Astrocyte (in vitro differentiated cells and primary cell): ENCODE data around the gene C19orf33. TPM values are rescaled to one million over a fixed set of nuclear protein-coding genes. Genes with fewer than 3 reads are reported as not detected.

Source experiments
- DNase-seq: peaks from one replicate; pipeline ENCODE4 v3.0.0-alpha.2; 2010; ENCODE audit warnings: low read depth
- FAIRE-seq: peaks from 2 replicates; lab custom pipeline; 2011; peaks lifted over from hg19 to GRCh38; lab: Jason Lieb, UNC
- H2AFZ ChIP-seq: 2 replicates; pipeline ENCODE4 v1.6.0; 2012; ENCODE audit warnings: low read depth, low read length, inconsistent platforms
- H3K27ac ChIP-seq: 2 replicates; pipeline ENCODE4 v1.5.1; 2011; ENCODE audit warnings: low read depth, low read length, inconsistent platforms
- H3K27me3 ChIP-seq: 2 replicates; pipeline ENCODE4 v1.6.0; 2011; ENCODE audit warnings: low read length, inconsistent platforms; ENCODE audit not compliant: insufficient read depth
- H3K36me3 ChIP-seq: 2 replicates; pipeline ENCODE4 v1.5.1; 2011; ENCODE audit warnings: low read length, inconsistent platforms; ENCODE audit not compliant: insufficient read depth
- H3K4me1 ChIP-seq: 2 replicates; pipeline ENCODE4 v1.5.1; 2011; ENCODE audit warnings: low read length, inconsistent platforms; ENCODE audit not compliant: insufficient read depth
- H3K4me2 ChIP-seq: 2 replicates; pipeline ENCODE4 v1.6.0; 2012; ENCODE audit warnings: low read length, inconsistent platforms
- H3K4me3 ChIP-seq: 2 replicates; pipeline ENCODE4 v1.5.1; 2011; ENCODE audit warnings: low read depth, mild to moderate bottlenecking, low read length, inconsistent platforms; ENCODE audit not compliant: insufficient read depth
- H3K79me2 ChIP-seq: 2 replicates; pipeline ENCODE4 v1.6.0; 2012; ENCODE audit warnings: mild to moderate bottlenecking, low read length, inconsistent platforms; ENCODE audit not compliant: insufficient read depth
- H3K9ac ChIP-seq: 2 replicates; pipeline ENCODE4 v1.6.0; 2012; ENCODE audit warnings: mild to moderate bottlenecking, low read length, inconsistent platforms
- H3K9me3 ChIP-seq: 2 replicates; pipeline ENCODE4 v1.5.1; 2012; ENCODE audit warnings: low read depth, mild to moderate bottlenecking, low read length, inconsistent platforms; ENCODE audit not compliant: insufficient read depth
- H4K20me1 ChIP-seq: 2 replicates; pipeline ENCODE4 v1.6.0; 2012; ENCODE audit warnings: low read length, inconsistent platforms; ENCODE audit not compliant: insufficient read depth
- H3K27ac Mint-ChIP-seq: one replicate; pipeline ENCODE4 v1.8.0; 2021; ENCODE audit warnings: mild to moderate bottlenecking, mixed read lengths; ENCODE audit not compliant: unreplicated experiment
- H3K27me3 Mint-ChIP-seq: one replicate; pipeline ENCODE4 v1.8.0; 2021; ENCODE audit warnings: low read depth, mixed read lengths; ENCODE audit not compliant: unreplicated experiment
- H3K36me3 Mint-ChIP-seq: one replicate; pipeline ENCODE4 v1.8.0; 2021; ENCODE audit warnings: low read depth, mixed read lengths; ENCODE audit not compliant: unreplicated experiment
- H3K4me1 Mint-ChIP-seq: one replicate; pipeline ENCODE4 v1.8.0; 2021; ENCODE audit warnings: low read depth, mixed read lengths; ENCODE audit not compliant: unreplicated experiment
- H3K4me3 Mint-ChIP-seq: one replicate; pipeline ENCODE4 v1.8.0; 2021; ENCODE audit warnings: mild to moderate bottlenecking, moderate library complexity, mixed read lengths; ENCODE audit not compliant: unreplicated experiment
- H3K9me3 Mint-ChIP-seq: one replicate; pipeline ENCODE4 v1.8.0; 2021; ENCODE audit warnings: mild to moderate bottlenecking, mixed read lengths; ENCODE audit not compliant: unreplicated experiment
- EZH2 ChIP-seq: IDR thresholded peaks from 2 replicates; pipeline ENCODE4 v1.6.1; 2012; ENCODE audit warnings: mild to moderate bottlenecking, low read length, inconsistent platforms; ENCODE audit not compliant: insufficient read depth
- total RNA-seq: library from RNA; stranded (reverse); gene quantifications from 2 replicates; pipeline ENCODE4 v1.2.1, GENCODE V29; 2021
- TF ChIP-seq, protein P1 (sequence below): IDR thresholded peaks from 2 replicates; pipeline ENCODE4 v1.5.1; 2011; ENCODE audit warnings: low read depth, mild to moderate bottlenecking, inconsistent platforms, low read length, moderate library complexity; ENCODE audit not compliant: insufficient read depth

The C19orf33 gene
- total RNA-seq, 1 donor from 2014 or later: 5.8 TPM

DNA sequence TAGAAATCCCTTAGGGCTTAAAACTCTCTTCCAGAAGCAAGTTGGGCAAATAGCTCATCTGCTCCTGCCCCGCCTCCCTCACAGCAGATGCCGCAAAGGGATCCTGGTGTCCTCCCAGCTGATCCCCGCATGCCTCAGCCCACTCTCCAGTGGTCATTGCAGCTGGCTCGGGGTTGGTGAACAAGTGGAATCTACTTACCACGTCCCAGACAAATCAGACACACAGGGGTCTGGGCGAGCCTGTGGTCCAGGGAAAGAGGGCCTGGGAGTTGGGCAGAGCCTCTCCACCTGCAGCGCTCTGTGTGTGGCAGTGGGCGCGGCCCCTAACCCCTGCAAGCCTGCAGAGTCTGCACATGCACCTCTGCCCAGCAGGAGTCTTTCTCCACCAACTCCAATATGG is 10.8 kb upstream of the C19orf33 start:
- peaks cover 9% of the 10 kb centered on the region for H3K4me1 Mint-ChIP-seq
- H3K36me3 Mint-ChIP-seq: peaks cover 17% of the 10 kb centered on the region
- TF ChIP-seq, protein P1, sequence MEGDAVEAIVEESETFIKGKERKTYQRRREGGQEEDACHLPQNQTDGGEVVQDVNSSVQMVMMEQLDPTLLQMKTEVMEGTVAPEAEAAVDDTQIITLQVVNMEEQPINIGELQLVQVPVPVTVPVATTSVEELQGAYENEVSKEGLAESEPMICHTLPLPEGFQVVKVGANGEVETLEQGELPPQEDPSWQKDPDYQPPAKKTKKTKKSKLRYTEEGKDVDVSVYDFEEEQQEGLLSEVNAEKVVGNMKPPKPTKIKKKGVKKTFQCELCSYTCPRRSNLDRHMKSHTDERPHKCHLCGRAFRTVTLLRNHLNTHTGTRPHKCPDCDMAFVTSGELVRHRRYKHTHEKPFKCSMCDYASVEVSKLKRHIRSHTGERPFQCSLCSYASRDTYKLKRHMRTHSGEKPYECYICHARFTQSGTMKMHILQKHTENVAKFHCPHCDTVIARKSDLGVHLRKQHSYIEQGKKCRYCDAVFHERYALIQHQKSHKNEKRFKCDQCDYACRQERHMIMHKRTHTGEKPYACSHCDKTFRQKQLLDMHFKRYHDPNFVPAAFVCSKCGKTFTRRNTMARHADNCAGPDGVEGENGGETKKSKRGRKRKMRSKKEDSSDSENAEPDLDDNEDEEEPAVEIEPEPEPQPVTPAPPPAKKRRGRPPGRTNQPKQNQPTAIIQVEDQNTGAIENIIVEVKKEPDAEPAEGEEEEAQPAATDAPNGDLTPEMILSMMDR: no peak
- no peak for TF ChIP-seq EZH2

DNA sequence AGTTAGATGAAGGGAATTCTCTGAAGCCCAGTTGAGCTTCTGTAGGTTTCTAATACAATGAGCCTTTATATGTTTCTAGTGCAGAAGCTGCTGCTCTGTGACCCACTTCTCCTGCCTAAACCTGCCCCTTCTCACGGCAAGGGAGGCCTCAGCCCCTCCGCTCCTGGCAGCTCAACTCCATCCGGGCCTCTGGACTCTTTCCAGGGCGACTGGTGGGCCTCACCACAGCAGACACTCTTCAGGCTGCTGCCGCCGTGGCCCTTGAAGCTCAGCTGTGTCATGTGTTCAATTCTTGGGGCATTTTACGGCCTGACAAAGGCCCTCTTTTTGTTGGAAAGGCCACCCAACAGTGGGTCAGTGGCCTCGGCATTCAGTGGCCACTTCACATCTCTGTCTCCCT is 10.0 kb upstream of the C19orf33 start:
- H3K27ac ChIP-seq: no peak overlapping the region
- H3K36me3 ChIP-seq: no peaks in the 10 kb centered on the region
- no peak for FAIRE-seq
- peaks cover 17% of the 10 kb centered on the region for H3K4me1 Mint-ChIP-seq
- peaks cover 14% of the 10 kb centered on the region for H3K36me3 Mint-ChIP-seq
- H3K9me3 Mint-ChIP-seq: no peaks in the 10 kb centered on the region
- peaks cover 26% of the 10 kb centered on the region for H3K4me1 ChIP-seq
- no peak overlapping the region for H3K9ac ChIP-seq
- H3K4me3 Mint-ChIP-seq: no peak overlapping the region
- H3K27me3 Mint-ChIP-seq: peaks cover 3% of the 10 kb centered on the region
- H3K27ac Mint-ChIP-seq: no peak overlapping the region
- no peaks in the 10 kb centered on the region for H3K9me3 ChIP-seq
- no peak overlapping the region for H3K4me3 ChIP-seq
- no peak for TF ChIP-seq EZH2
- no peaks in the 10 kb centered on the region for H3K27me3 ChIP-seq
- H3K4me2 ChIP-seq: no peak overlapping the region
- no peak for DNase-seq
- H4K20me1 ChIP-seq: no peaks in the 10 kb centered on the region
- H2AFZ ChIP-seq: no peak overlapping the region
- H3K79me2 ChIP-seq: no peaks in the 10 kb centered on the region

More for the DNA sequence above, 10.8 kb upstream of the C19orf33 start:
- peaks cover 18% of the 10 kb centered on the region for H3K4me1 ChIP-seq
- H4K20me1 ChIP-seq: no peaks in the 10 kb centered on the region
- H3K9ac ChIP-seq: no peak overlapping the region
- H3K27me3 Mint-ChIP-seq: peaks cover 3% of the 10 kb centered on the region
- no peak overlapping the region for H3K4me3 ChIP-seq
- H3K9me3 ChIP-seq: no peaks in the 10 kb centered on the region
- H3K9me3 Mint-ChIP-seq: no peaks in the 10 kb centered on the region
- FAIRE-seq: no peak
- H3K27ac Mint-ChIP-seq: no peak overlapping the region
- no peaks in the 10 kb centered on the region for H3K27me3 ChIP-seq
- H3K27ac ChIP-seq: no peak overlapping the region
- H3K36me3 ChIP-seq: no peaks in the 10 kb centered on the region
- DNase-seq: no peak
- H3K79me2 ChIP-seq: no peaks in the 10 kb centered on the region
- H3K4me3 Mint-ChIP-seq: no peak overlapping the region
- H3K4me2 ChIP-seq: no peak overlapping the region
- H2AFZ ChIP-seq: no peak overlapping the region

DNA sequence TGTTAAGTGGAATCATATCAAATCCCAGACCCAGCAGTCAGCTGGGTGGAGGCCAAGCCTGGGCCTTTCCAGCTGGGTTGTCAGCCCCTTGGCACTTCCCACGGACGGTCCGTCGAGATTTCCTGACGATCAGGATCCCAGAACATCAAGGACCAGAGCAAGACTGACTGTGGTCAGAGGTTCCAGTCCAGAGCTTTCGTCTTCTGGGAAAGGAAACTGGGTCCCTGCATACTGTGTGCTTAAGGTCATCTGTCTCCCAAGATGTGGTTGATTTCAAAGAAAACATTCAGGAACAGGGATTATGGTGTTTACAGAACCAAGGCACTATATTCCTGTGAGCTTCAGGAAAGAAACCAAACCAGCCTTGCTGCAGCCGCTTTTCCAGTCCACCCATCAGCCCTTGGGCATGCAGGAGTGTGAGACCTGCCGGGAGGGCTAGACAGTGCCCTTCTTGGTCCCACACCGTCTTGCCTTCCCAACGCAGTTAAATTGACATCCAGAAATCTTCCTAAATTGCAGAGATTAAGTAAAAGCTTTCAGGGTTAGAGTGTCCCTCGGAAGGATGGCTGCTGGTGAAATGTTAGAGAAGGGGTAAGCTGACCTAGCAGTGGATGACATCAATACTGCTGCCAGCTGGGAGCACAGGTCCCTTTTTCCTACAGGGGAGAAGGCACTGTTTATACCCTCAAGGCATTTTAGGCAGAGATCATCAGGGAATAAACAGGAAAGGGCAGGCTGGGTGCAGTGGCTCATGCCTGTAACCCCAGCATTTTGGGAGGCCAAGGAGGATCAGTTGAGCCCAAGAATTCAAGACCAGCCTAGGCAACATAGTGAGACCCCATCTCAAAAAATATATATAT is 5.0 kb upstream of the C19orf33 start:
- FAIRE-seq: no peak
- Histone ChIP-seq H3K4me3 (no peak overlapping the region), H4K20me1 (no peaks in the 10 kb centered on the region), H3K27me3 (no peaks in the 10 kb centered on the region), H3K9me3 (no peaks in the 10 kb centered on the region), H3K27ac (peak overlapping the region; percentile 31), H3K4me2 (no peak overlapping the region), H3K9ac (peak overlapping the region; percentile 0), H3K36me3 (no peaks in the 10 kb centered on the region), H2AFZ (no peak overlapping the region), H3K4me1 (peaks cover 26% of the 10 kb centered on the region), H3K79me2 (no peaks in the 10 kb centered on the region)
- Mint-ChIP-seq H3K36me3 (peaks cover 1% of the 10 kb centered on the region), H3K27ac (no peak overlapping the region), H3K27me3 (peaks cover 3% of the 10 kb centered on the region), H3K4me3 (no peak overlapping the region), H3K4me1 (peaks cover 29% of the 10 kb centered on the region), H3K9me3 (no peaks in the 10 kb centered on the region)
- TF ChIP-seq, protein P1: no peak
- no peak for TF ChIP-seq EZH2
- no peak for DNase-seq
